Esophagus mucosa (tissue), 1 donor: ENCODE measurements around the gene BAHCC1. TPM values are rescaled to one million over a fixed set of nuclear protein-coding genes. Genes with fewer than 3 reads are reported as not detected.
A peak's percentile ranks its signal among the peaks of the same experiment; 100 is the strongest.

Source experiments
- ATAC-seq: fragments of 200-7000 bp; cut with Tn5 transposase; one replicate; pipeline ENCODE4 v1.9.1; 2020
- total RNA-seq: library from RNA; stranded (reverse); gene quantifications from one replicate; pipeline ENCODE4 v1.2.4, GENCODE V29; 2023
- donor health status: DM: yes; HTN: yes; CAD: no.

Gene BAHCC1
- total RNA-seq, 1 donor from 2014 or later: 4.2 TPM

- ATAC-seq: no peak
Measured at GRCh38 chr17:81398832-81399411, 3.7 kb downstream of the BAHCC1 start.

GRCh38 chr17:81399481-81400153, 4.4 kb downstream of the BAHCC1 start:
- no peak for ATAC-seq

- ATAC-seq: peak; percentile 1
Measured at GRCh38 chr17:81400154-81400977, 5.1 kb downstream of the BAHCC1 start.

- no peak for ATAC-seq
Measured at GRCh38 chr17:81400996-81401722, 5.9 kb downstream of the BAHCC1 start.

- no peak for ATAC-seq
Measured at GRCh38 chr17:81401723-81402529, 6.7 kb downstream of the BAHCC1 start.

GRCh38 chr17:81402530-81402941, 7.3 kb downstream of the BAHCC1 start:
- no peak for ATAC-seq

- no peak for ATAC-seq
Measured at GRCh38 chr17:81402981-81403467, 7.8 kb downstream of the BAHCC1 start.

- no peak for ATAC-seq
Measured at GRCh38 chr17:81403671-81404534, 8.6 kb downstream of the BAHCC1 start.

GRCh38 chr17:81404558-81405165, 9.4 kb downstream of the BAHCC1 start:
- ATAC-seq: no peak

GRCh38 chr17:81405411-81405872, 10.2 kb downstream of the BAHCC1 start:
- ATAC-seq: no peak

- no peak for ATAC-seq
Measured at GRCh38 chr17:81406117-81406953, 11.1 kb downstream of the BAHCC1 start.

- no peak for ATAC-seq
Measured at GRCh38 chr17:81408049-81408448, 12.8 kb downstream of the BAHCC1 start.

- ATAC-seq: no peak
Measured at GRCh38 chr17:81409190-81409935, 14.1 kb downstream of the BAHCC1 start.

GRCh38 chr17:81410852-81411251, 15.6 kb downstream of the BAHCC1 start:
- ATAC-seq: no peak

- ATAC-seq: no peak
Measured at GRCh38 chr17:81411305-81411704, 16.0 kb downstream of the BAHCC1 start.

GRCh38 chr17:81412490-81413093, 17.3 kb downstream of the BAHCC1 start:
- ATAC-seq: peak; percentile 25

- ATAC-seq: no peak
Measured at GRCh38 chr17:81413497-81414135, 18.4 kb downstream of the BAHCC1 start.
